ENCODE measurements around the gene PDIA2. TPM values are rescaled to one million over a fixed set of nuclear protein-coding genes. Genes with fewer than 3 reads are reported as not detected.

The PDIA2 gene
- total and polyA plus RNA-seq, 3 donors from 2014 or later, result 1.2 to 5.3 (median 2.6) TPM

- DNase-seq, result no peak
- no peak overlapping the region for H3K4me3 ChIP-seq
- no peaks in the 10 kb centered on the region for H3K9me3 ChIP-seq
- no peaks in the 10 kb centered on the region for H3K36me3 ChIP-seq (ENCODE audit: low read depth, missing control alignments)
- TF ChIP-seq POLR2A (IDR thresholded peaks at IDR 0.05), result no peak
- no peak for TF ChIP-seq CTCF (IDR thresholded peaks at IDR 0.05)
- no peaks in the 10 kb centered on the region for H3K4me1 ChIP-seq
- no peaks in the 10 kb centered on the region for H3K27me3 ChIP-seq
- WGBS, 2 donors, result 88 to 96% methylated on average over 4 of the region's 4 CpGs
- H3K27ac ChIP-seq, result no peak overlapping the region
- intact Hi-C loops (cut with DNase I; ENCODE audit: low total_unique reads), result no loop called here
Observed at GRCh38 chr16:243348-243747, 39.6 kb upstream of the PDIA2 start.

- H3K4me1 ChIP-seq, result no peaks in the 10 kb centered on the region
- no peak overlapping the region for H3K4me3 ChIP-seq
- no peaks in the 10 kb centered on the region for H3K27me3 ChIP-seq
- H3K27ac ChIP-seq, result no peak overlapping the region
- no peaks in the 10 kb centered on the region for H3K36me3 ChIP-seq (ENCODE audit: low read depth, missing control alignments)
- WGBS, 2 donors, result 93 to 97% methylated on average over 9 of the region's 9 CpGs
- TF ChIP-seq POLR2A (IDR thresholded peaks at IDR 0.05) (no peak), CTCF (IDR thresholded peaks at IDR 0.05) (no peak)
- intact Hi-C loops (cut with DNase I; ENCODE audit: low total_unique reads), result no loop called here
- no peak for DNase-seq
- no peaks in the 10 kb centered on the region for H3K9me3 ChIP-seq
Observed at GRCh38 chr16:245105-245504, 37.9 kb upstream of the PDIA2 start.

- intact Hi-C loops (cut with DNase I; ENCODE audit: low total_unique reads), result no loop called here
- WGBS, 2 donors, result 93 to 94% methylated on average over 12 of the region's 12 CpGs
- Histone ChIP-seq H3K9me3 (no peaks in the 10 kb centered on the region), H3K4me1 (no peaks in the 10 kb centered on the region), H3K4me3 (no peak overlapping the region), H3K27me3 (no peaks in the 10 kb centered on the region), H3K36me3 (ENCODE audit: low read depth, missing control alignments) (no peaks in the 10 kb centered on the region), H3K27ac (no peak overlapping the region)
- no peak for TF ChIP-seq POLR2A (IDR thresholded peaks at IDR 0.05)
- TF ChIP-seq CTCF (IDR thresholded peaks at IDR 0.05), result no peak
- DNase-seq, result no peak
Observed at GRCh38 chr16:247027-247426, 35.9 kb upstream of the PDIA2 start.

- no peaks in the 10 kb centered on the region for H3K36me3 ChIP-seq (ENCODE audit: low read depth, missing control alignments)
- no peaks in the 10 kb centered on the region for H3K27me3 ChIP-seq
- H3K4me1 ChIP-seq, result no peaks in the 10 kb centered on the region
- no peak overlapping the region for H3K4me3 ChIP-seq
- H3K9me3 ChIP-seq, result no peaks in the 10 kb centered on the region
- TF ChIP-seq CTCF (IDR thresholded peaks at IDR 0.05), result no peak
- no peak for TF ChIP-seq POLR2A (IDR thresholded peaks at IDR 0.05)
- no peak for DNase-seq
- 91 to 92% methylated on average over 12 of the region's 12 CpGs for WGBS, 2 donors
- intact Hi-C loops (cut with DNase I; ENCODE audit: low total_unique reads), result no loop called here
- H3K27ac ChIP-seq, result no peak overlapping the region
Observed at GRCh38 chr16:249431-249830, 33.5 kb upstream of the PDIA2 start.

Data from testis (tissue), 3 donors.